Measurements from ENCODE around the gene MLLT3. TPM values are rescaled to one million over a fixed set of nuclear protein-coding genes. Genes with fewer than 3 reads are reported as not detected.
A peak's percentile ranks its signal among the peaks of the same experiment; 100 is the strongest.

The MLLT3 gene
- total and polyA plus RNA-seq, 7 experiments from 2014 or later, result 40.9 to 85.3 (median 64.8) TPM

DNA sequence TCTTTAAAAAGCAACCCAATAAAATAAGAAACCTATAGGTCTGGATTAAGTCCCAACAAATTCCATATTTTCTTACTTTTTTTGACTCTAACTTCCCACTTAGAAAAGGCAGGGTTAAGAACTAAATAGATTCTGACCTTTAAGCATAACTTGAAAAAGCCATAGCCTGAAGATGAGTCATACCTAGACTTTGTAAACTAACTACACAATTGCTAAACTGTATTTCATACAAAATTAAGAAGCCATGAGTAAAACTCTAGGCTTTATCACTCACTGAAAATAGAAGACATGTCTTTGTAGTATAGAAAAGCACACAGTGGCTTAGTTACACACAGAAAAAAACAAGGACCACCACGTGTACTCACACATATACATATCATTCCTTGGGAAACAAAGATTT lies 51.5 kb downstream of the MLLT3 start:
- Histone ChIP-seq H3K4me3 (ENCODE audit: low read length) (no peak overlapping the region), H3K36me3 (ENCODE audit: control insufficient read depth in 2 of 3, insufficient read depth in 3 of 3, low read length in 3 of 3) (no peaks in the 10 kb centered on the region), H3K9me3 (ENCODE audit: control insufficient read depth in 2 of 3, low read length in 3 of 3) (no peaks in the 10 kb centered on the region), H3K4me1 (ENCODE audit: control insufficient read depth in 2 of 2, insufficient read depth in 2 of 2, low read length in 2 of 2) (peaks cover 0 to 21% of the 10 kb centered on the region in 2 donors), H3K27ac (ENCODE audit: low read depth, low read length) (no peak overlapping the region), H3K27me3 (ENCODE audit: control insufficient read depth in 2 of 2, insufficient read depth in 2 of 2, low read length in 2 of 2) (no peaks in the 10 kb centered on the region)
- no peak for DNase-seq
- Mint-ChIP-seq H3K9me3 (peaks cover 0 to 9% (median 4%) of the 10 kb centered on the region in 11 donors), H3K27ac (peak overlapping the region in 1 of 9 donors; percentile 22), H3K4me1 (peaks cover 45 to 91% (median 85%) of the 10 kb centered on the region in 7 donors), H3K27me3 (no peaks in the 10 kb centered on the region), H3K4me3 (peak overlapping the region in 4 of 10 donors; percentile 7 to 51 (median 29)), H3K36me3 (peaks cover 0 to 23% (median 20%) of the 10 kb centered on the region in 5 donors)
- CTCF ChIA-PET, result no interaction called here
- POLR2A ChIA-PET, result no interaction called here
- no peak for ATAC-seq
- intact Hi-C loops (cut with micrococcal nuclease), result loop anchor here in 1 of 2 donors (1.0 kb wide), 1 partner anchor 9 kb away; no protein-coding TSS in a partner anchor

DNA sequence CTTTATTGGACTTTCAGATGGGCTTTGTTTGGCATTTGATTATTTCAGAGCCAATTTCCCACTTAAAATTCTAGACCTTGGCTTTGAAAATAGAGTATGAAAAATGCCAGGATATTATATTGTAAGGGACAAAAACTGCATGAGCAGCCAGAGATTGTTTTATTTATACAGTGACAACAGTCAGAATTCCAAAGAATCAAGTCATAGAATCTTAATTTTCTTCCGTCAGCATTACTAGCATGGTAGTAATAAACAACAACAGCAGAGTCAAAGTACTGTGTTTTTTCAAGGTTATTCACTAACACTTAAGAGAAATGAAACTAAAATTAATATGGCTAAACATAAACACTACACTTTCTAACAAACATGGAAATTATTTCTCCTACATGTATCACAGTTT lies 52.2 kb downstream of the MLLT3 start:
- DNase-seq (no peak), ATAC-seq (no peak)
- H3K27me3 Mint-ChIP-seq, result no peaks in the 10 kb centered on the region
- POLR2A ChIA-PET, result interaction anchor here (1.3 kb wide), 1 partner anchor 53 kb away, joined by 4 read pairs; no protein-coding TSS in a partner anchor
- CTCF ChIA-PET, result no interaction called here
- intact Hi-C loops (cut with micrococcal nuclease), result loop anchor here in 1 of 2 donors (1.0 kb wide), 1 partner anchor 9 kb away; no protein-coding TSS in a partner anchor
- Histone ChIP-seq H3K9me3 (ENCODE audit: control insufficient read depth in 2 of 3, low read length in 3 of 3) (no peaks in the 10 kb centered on the region), H3K4me1 (ENCODE audit: control insufficient read depth in 2 of 2, insufficient read depth in 2 of 2, low read length in 2 of 2) (peaks cover 0 to 26% of the 10 kb centered on the region in 2 donors), H3K27ac (ENCODE audit: low read depth, low read length) (no peak overlapping the region), H3K27me3 (ENCODE audit: control insufficient read depth in 2 of 2, insufficient read depth in 2 of 2, low read length in 2 of 2) (no peaks in the 10 kb centered on the region), H3K36me3 (ENCODE audit: control insufficient read depth in 2 of 3, insufficient read depth in 3 of 3, low read length in 3 of 3) (no peaks in the 10 kb centered on the region), H3K4me3 (ENCODE audit: low read length) (no peak overlapping the region)
- peaks cover 46 to 93% (median 90%) of the 10 kb centered on the region in 7 donors for H3K4me1 Mint-ChIP-seq
- H3K9me3 Mint-ChIP-seq, result peaks cover 0 to 3% (median 1%) of the 10 kb centered on the region in 11 donors
- H3K4me3 Mint-ChIP-seq, result peak overlapping the region in 5 of 10 donors; percentile 14 to 47 (median 18)
- peak overlapping the region in 4 of 9 donors; percentile 0 to 61 (median 22) for H3K27ac Mint-ChIP-seq
- peaks cover 0 to 17% (median 15%) of the 10 kb centered on the region in 5 donors for H3K36me3 Mint-ChIP-seq

DNA sequence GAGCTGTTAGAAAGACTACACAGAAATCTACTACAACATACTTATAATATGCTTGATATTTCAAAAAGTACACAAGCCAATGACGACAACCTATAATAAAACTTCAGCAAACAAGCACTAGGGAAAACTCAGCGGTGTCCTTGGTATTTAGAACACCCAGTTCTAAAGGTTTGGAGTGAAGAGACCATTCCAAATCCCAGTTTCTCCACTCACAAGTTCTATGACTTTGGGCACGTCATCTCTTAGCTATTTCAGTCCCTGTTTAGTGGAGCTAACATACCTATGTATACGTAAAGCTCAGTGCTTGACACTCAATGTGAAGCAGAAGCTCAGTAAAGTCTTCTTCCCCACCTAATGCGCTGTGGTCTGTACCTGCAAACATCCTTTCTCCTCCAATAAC lies 52.8 kb downstream of the MLLT3 start:
- H3K4me3 ChIP-seq (ENCODE audit: low read length), result no peak overlapping the region
- Mint-ChIP-seq H3K36me3 (peaks cover 0 to 12% (median 10%) of the 10 kb centered on the region in 5 donors), H3K27me3 (no peaks in the 10 kb centered on the region), H3K9me3 (peaks cover 0 to 1% (median 0%) of the 10 kb centered on the region in 11 donors), H3K4me1 (peaks cover 46 to 93% (median 90%) of the 10 kb centered on the region in 7 donors), H3K4me3 (peak overlapping the region in 5 of 10 donors; percentile 18 to 50 (median 31)), H3K27ac (peak overlapping the region in 7 of 9 donors; percentile 0 to 72 (median 23))
- H3K4me1 ChIP-seq (ENCODE audit: control insufficient read depth in 2 of 2, insufficient read depth in 2 of 2, low read length in 2 of 2), result peaks cover 0 to 31% of the 10 kb centered on the region in 2 donors
- no peaks in the 10 kb centered on the region for H3K9me3 ChIP-seq (ENCODE audit: control insufficient read depth in 2 of 3, low read length in 3 of 3)
- ATAC-seq (no peak), DNase-seq (no peak)
- intact Hi-C loops (cut with micrococcal nuclease), result no loop called here
- CTCF ChIA-PET, result no interaction called here
- POLR2A ChIA-PET, result interaction anchor here (1.3 kb wide), 1 partner anchor 53 kb away, joined by 4 read pairs; no protein-coding TSS in a partner anchor
- no peaks in the 10 kb centered on the region for H3K36me3 ChIP-seq (ENCODE audit: control insufficient read depth in 2 of 3, insufficient read depth in 3 of 3, low read length in 3 of 3)
- no peaks in the 10 kb centered on the region for H3K27me3 ChIP-seq (ENCODE audit: control insufficient read depth in 2 of 2, insufficient read depth in 2 of 2, low read length in 2 of 2)
- H3K27ac ChIP-seq (ENCODE audit: low read depth, low read length), result no peak overlapping the region

DNA sequence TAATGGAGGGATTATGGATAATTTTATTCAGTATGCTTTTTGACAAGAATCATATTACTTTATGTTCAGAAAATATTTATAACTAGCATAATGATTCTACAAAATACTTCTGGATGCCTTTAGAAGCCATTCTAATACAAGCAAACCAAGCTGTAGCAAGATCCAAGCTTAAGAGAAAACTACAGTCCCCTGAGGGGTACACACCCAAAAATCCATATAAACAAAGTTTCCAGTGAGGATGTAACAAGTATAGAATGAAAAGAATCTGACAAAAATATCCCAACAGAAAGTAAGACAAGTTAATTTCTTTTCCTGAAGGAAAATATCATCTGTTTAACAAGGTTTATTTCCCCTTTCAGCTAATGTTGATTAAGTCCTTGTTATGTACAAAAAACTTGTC lies 53.9 kb downstream of the MLLT3 start:
- Histone ChIP-seq H3K36me3 (ENCODE audit: control insufficient read depth in 2 of 3, insufficient read depth in 3 of 3, low read length in 3 of 3) (no peaks in the 10 kb centered on the region), H3K4me3 (ENCODE audit: low read length) (no peak overlapping the region), H3K27ac (ENCODE audit: low read depth, low read length) (no peak overlapping the region), H3K4me1 (ENCODE audit: control insufficient read depth in 2 of 2, insufficient read depth in 2 of 2, low read length in 2 of 2) (peaks cover 0 to 31% of the 10 kb centered on the region in 2 donors), H3K9me3 (ENCODE audit: control insufficient read depth in 2 of 3, low read length in 3 of 3) (no peaks in the 10 kb centered on the region), H3K27me3 (ENCODE audit: control insufficient read depth in 2 of 2, insufficient read depth in 2 of 2, low read length in 2 of 2) (no peaks in the 10 kb centered on the region)
- ATAC-seq (no peak), DNase-seq (no peak)
- Mint-ChIP-seq H3K4me3 (peak overlapping the region in 3 of 10 donors; percentile 22 to 47 (median 31)), H3K27ac (peak overlapping the region in 3 of 9 donors; percentile 21 to 61 (median 38)), H3K9me3 (no peaks in the 10 kb centered on the region), H3K27me3 (no peaks in the 10 kb centered on the region), H3K4me1 (peaks cover 47 to 93% (median 90%) of the 10 kb centered on the region in 7 donors), H3K36me3 (peaks cover 0 to 10% (median 7%) of the 10 kb centered on the region in 5 donors)
- POLR2A ChIA-PET, result no interaction called here
- intact Hi-C loops (cut with micrococcal nuclease), result no loop called here
- CTCF ChIA-PET, result no interaction called here

DNA sequence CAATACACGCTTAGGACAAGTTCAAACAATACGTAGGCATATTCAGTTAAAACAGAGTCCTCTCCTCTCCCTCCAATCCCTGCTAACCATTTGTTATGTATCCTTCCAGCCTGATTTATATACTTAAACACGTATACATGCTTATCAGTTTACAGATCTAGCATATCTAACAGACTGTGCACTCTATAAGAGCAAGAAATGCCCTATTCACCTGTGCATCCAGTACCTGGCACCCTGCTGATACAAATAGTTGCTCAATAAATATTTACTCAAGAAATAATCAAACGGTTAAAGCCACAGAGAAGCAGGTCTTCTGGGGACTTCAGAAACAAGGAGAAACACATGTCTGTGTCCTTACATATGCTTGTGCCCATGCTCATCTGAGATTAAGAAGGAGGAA lies 55.9 kb downstream of the MLLT3 start:
- no peak for ATAC-seq
- Histone ChIP-seq H3K27me3 (ENCODE audit: control insufficient read depth in 2 of 2, insufficient read depth in 2 of 2, low read length in 2 of 2) (no peaks in the 10 kb centered on the region), H3K9me3 (ENCODE audit: control insufficient read depth in 2 of 3, low read length in 3 of 3) (no peaks in the 10 kb centered on the region), H3K4me3 (ENCODE audit: low read length) (no peak overlapping the region), H3K27ac (ENCODE audit: low read depth, low read length) (no peak overlapping the region), H3K36me3 (ENCODE audit: control insufficient read depth in 2 of 3, insufficient read depth in 3 of 3, low read length in 3 of 3) (no peaks in the 10 kb centered on the region), H3K4me1 (ENCODE audit: control insufficient read depth in 2 of 2, insufficient read depth in 2 of 2, low read length in 2 of 2) (peaks cover 11 to 32% of the 10 kb centered on the region in 2 donors)
- CTCF ChIA-PET, result no interaction called here
- H3K9me3 Mint-ChIP-seq, result no peaks in the 10 kb centered on the region
- H3K4me1 Mint-ChIP-seq, result peaks cover 45 to 97% (median 94%) of the 10 kb centered on the region in 7 donors
- H3K4me3 Mint-ChIP-seq, result peak overlapping the region in 1 of 10 donors; percentile 4
- intact Hi-C loops (cut with micrococcal nuclease), result no loop called here
- peak overlapping the region in 2 of 9 donors; percentile 12 to 21 for H3K27ac Mint-ChIP-seq
- POLR2A ChIA-PET, result no interaction called here
- H3K36me3 Mint-ChIP-seq, result peaks cover 0 to 10% (median 2%) of the 10 kb centered on the region in 5 donors
- no peaks in the 10 kb centered on the region for H3K27me3 Mint-ChIP-seq
- no peak for DNase-seq

DNA sequence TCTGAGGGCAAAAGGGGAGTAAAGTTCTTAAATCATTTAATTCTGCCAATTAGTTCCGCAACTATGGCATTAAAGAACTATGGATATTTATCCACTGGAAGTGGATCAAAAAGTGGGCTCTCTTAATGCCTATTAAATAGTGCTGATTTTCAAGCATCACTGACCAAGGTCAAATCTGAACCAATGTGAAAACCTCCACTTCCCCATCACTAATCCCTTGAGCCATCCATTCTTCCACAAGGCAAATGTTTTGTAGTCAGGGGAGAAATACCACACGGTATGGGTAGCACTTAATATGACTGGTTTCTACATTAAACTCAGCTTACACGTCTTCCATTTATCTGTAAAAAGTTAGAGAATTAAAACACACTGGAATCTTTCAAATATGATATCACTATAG lies 57.6 kb downstream of the MLLT3 start:
- H3K27me3 Mint-ChIP-seq, result no peaks in the 10 kb centered on the region
- no peaks in the 10 kb centered on the region for H3K27me3 ChIP-seq (ENCODE audit: control insufficient read depth in 2 of 2, insufficient read depth in 2 of 2, low read length in 2 of 2)
- peaks cover 0 to 7% (median 0%) of the 10 kb centered on the region in 5 donors for H3K36me3 Mint-ChIP-seq
- H3K9me3 Mint-ChIP-seq, result no peaks in the 10 kb centered on the region
- peak overlapping the region in 4 of 10 donors; percentile 1 to 31 (median 9) for H3K4me3 Mint-ChIP-seq
- H3K36me3 ChIP-seq (ENCODE audit: control insufficient read depth in 2 of 3, insufficient read depth in 3 of 3, low read length in 3 of 3), result no peaks in the 10 kb centered on the region
- H3K27ac Mint-ChIP-seq, result peak overlapping the region in 3 of 9 donors; percentile 7 to 74 (median 40)
- no peak for DNase-seq
- H3K4me1 Mint-ChIP-seq, result peaks cover 52 to 98% (median 97%) of the 10 kb centered on the region in 7 donors
- no peak overlapping the region for H3K4me3 ChIP-seq (ENCODE audit: low read length)
- no peaks in the 10 kb centered on the region for H3K9me3 ChIP-seq (ENCODE audit: control insufficient read depth in 2 of 3, low read length in 3 of 3)
- ChIA-PET POLR2A (no interaction called here), CTCF (interaction anchor here (0.5 to 1.4 kb wide), 3 partner anchors 8 to 15 kb away, joined by 3 to 4 read pairs (median 4); no protein-coding TSS in a partner anchor)
- no peak overlapping the region for H3K27ac ChIP-seq (ENCODE audit: low read depth, low read length)
- ATAC-seq, result no peak
- intact Hi-C loops (cut with micrococcal nuclease), result loop anchor here in 1 of 2 donors (2.0 kb wide), 1 partner anchor 16 kb away; no protein-coding TSS in a partner anchor
- peaks cover 11 to 38% of the 10 kb centered on the region in 2 donors for H3K4me1 ChIP-seq (ENCODE audit: control insufficient read depth in 2 of 2, insufficient read depth in 2 of 2, low read length in 2 of 2)
